HEK293 (cell line): ENCODE results near the gene NFIB.

Source experiments
- ATF2 ChIP-seq: fragments of 450-650 bp; formaldehyde crosslinking; IDR thresholded peaks from 2 replicates; pipeline ENCODE4 v1.5.1; 2016; ENCODE audit warnings: missing biosample characterization, missing genetic modification characterization, low read depth
- CTCF ChIP-seq: fragments of 450-650 bp; formaldehyde crosslinking; IDR thresholded peaks from 2 replicates; pipeline ENCODE4 v1.5.1; 2016; ENCODE audit warnings: missing biosample characterization, missing genetic modification characterization
- GFI1B ChIP-seq: fragments of 450-650 bp; formaldehyde crosslinking; IDR thresholded peaks from 2 replicates; pipeline ENCODE4 v1.5.1; 2016; ENCODE audit warnings: missing biosample characterization, missing genetic modification characterization
- KLF10 ChIP-seq: fragments of 450-650 bp; IDR thresholded peaks from 2 replicates; pipeline ENCODE4 v1.5.1; 2018; ENCODE audit warnings: missing biosample characterization, mild to moderate bottlenecking, missing genetic modification characterization
- SP2 ChIP-seq: fragments of 450-650 bp; formaldehyde crosslinking; IDR thresholded peaks from 2 replicates; pipeline ENCODE4 v1.5.1; 2016; ENCODE audit warnings: missing biosample characterization, missing genetic modification characterization
- ZBTB26 ChIP-seq: fragments of 450-650 bp; formaldehyde crosslinking; optimal IDR thresholded peaks from 2 replicates; pipeline ENCODE3; 2016; ENCODE audit warnings: missing biosample characterization, mild to moderate bottlenecking, missing genetic modification characterization
- ZNF24 ChIP-seq: fragments of 450-650 bp; formaldehyde crosslinking; IDR thresholded peaks from 2 replicates; pipeline ENCODE4 v1.5.1; 2016; ENCODE audit warnings: missing biosample characterization, missing genetic modification characterization
- ZNF274 ChIP-seq, 2 experiments: fragments of 200-500 bp in 1 of 2; fragments of 450-650 bp in 1 of 2; sonication (Bioruptor generic) in 1 of 2; formaldehyde crosslinking in 1 of 2; IDR thresholded peaks; 2 replicates each; pipeline versions ENCODE4 v1.5.1 to v1.6.1; 2014 to 2016; ENCODE audit warnings: borderline replicate concordance in 1 of 2, inconsistent platforms in 1 of 2, low read length in 1 of 2, missing biosample characterization in 1 of 2, missing genetic modification characterization in 1 of 2
- ZNF398 ChIP-seq: fragments of 450-650 bp; formaldehyde crosslinking; IDR thresholded peaks from 2 replicates; pipeline ENCODE4 v1.5.1; 2017; ENCODE audit warnings: missing biosample characterization, missing genetic modification characterization
- ZNF514 ChIP-seq: fragments of 450-650 bp; formaldehyde crosslinking; IDR thresholded peaks from 2 replicates; pipeline ENCODE4 v1.5.1; 2016; ENCODE audit warnings: missing biosample characterization, missing genetic modification characterization
- ZNF629 ChIP-seq: fragments of 450-650 bp; formaldehyde crosslinking; IDR thresholded peaks from 2 replicates; pipeline ENCODE4 v1.5.1; 2017; ENCODE audit warnings: missing biosample characterization, missing genetic modification characterization
- ZNF677 ChIP-seq: fragments of 450-650 bp; IDR thresholded peaks from 2 replicates; pipeline ENCODE4 v1.5.0; 2018; ENCODE audit warnings: missing biosample characterization, mild to moderate bottlenecking, missing genetic modification characterization, moderate library complexity

- TF ChIP-seq ZNF398 (tag by site-specific recombination), result no peak
- no peak for TF ChIP-seq CTCF
- no peak for TF ChIP-seq KLF10
- TF ChIP-seq ZNF677 (tag by site-specific recombination), result no peak
- TF ChIP-seq GFI1B, result no peak
- no peak for TF ChIP-seq ZBTB26 (tag by site-specific recombination)
- TF ChIP-seq ZNF274 (IDR thresholded peaks at IDR 0.05; ENCODE audit: low read length), result no peak
- no peak for TF ChIP-seq ZNF274 (tag by site-specific recombination; IDR thresholded peaks at IDR 0.05; ENCODE audit: borderline replicate concordance)
- TF ChIP-seq ATF2 (tag by site-specific recombination), result no peak
- no peak for TF ChIP-seq ZNF24 (tag by site-specific recombination)
- no peak for TF ChIP-seq ZNF514 (tag by site-specific recombination)
- TF ChIP-seq ZNF629 (tag by site-specific recombination), result no peak
- TF ChIP-seq SP2 (tag by site-specific recombination), result no peak
These were observed 27.6 kb upstream of the NFIB start for GRCh38 chr9:14341437-14342122.
